Naive thymus-derived CD8-positive, alpha-beta T cell (primary cell): Measurements from ENCODE around the gene POLG2. TPM values are rescaled to one million over a fixed set of nuclear protein-coding genes. Genes with fewer than 3 reads are reported as not detected.

Source experiments
- ATAC-seq, 2 donors: fragments of 150-1000 bp; cut with Tn5 transposase in 1 of 2; sonication (Bioruptor Pico), chemical (Tn5 transposase) in 1 of 2; 1 replicate in 1 of 2; 2 replicates in 1 of 2; pipeline ENCODE4 v1.10.0; 2021; ENCODE audit warnings: mild to moderate bottlenecking in 2 of 2, moderate library complexity in 2 of 2
- POLR2A ChIA-PET: fragments of 350-600 bp; sonication (Branson Sonifier 250); formaldehyde crosslinking; loops from one replicate; lab custom pipeline; 2021; ENCODE audit warnings: antibody characterized with exemption; lab: Charles Lee
- DNase-seq, 10 donors: peaks; one replicate each; pipeline versions ENCODE4 v3.0.0 to v3.0.0-alpha.2; 2020 to 2022
- H3K27ac Mint-ChIP-seq, 10 donors: one replicate each; pipeline ENCODE4 v1.8.0; 2020 to 2022; ENCODE audit warnings: mild to moderate bottlenecking in 10 of 10, mixed read lengths in 10 of 10, moderate library complexity in 4 of 10, inconsistent platforms in 1 of 10
- H3K27me3 Mint-ChIP-seq, 5 donors: one replicate each; pipeline ENCODE4 v1.8.0; 2021 to 2022; ENCODE audit warnings: mixed read lengths in 5 of 5
- H3K36me3 Mint-ChIP-seq, 3 donors: one replicate each; pipeline ENCODE4 v1.8.0; 2020 to 2022; ENCODE audit warnings: mixed read lengths in 3 of 3, mild to moderate bottlenecking in 2 of 3, inconsistent platforms in 1 of 3
- H3K4me1 Mint-ChIP-seq, 4 donors: one replicate each; pipeline ENCODE4 v1.8.0; 2021 to 2022; ENCODE audit warnings: mixed read lengths in 4 of 4
- H3K4me3 Mint-ChIP-seq, 10 donors: one replicate each; pipeline ENCODE4 v1.8.0; 2020 to 2022; ENCODE audit warnings: mild to moderate bottlenecking in 10 of 10, mixed read lengths in 10 of 10, moderate library complexity in 6 of 10, inconsistent platforms in 1 of 10
- H3K9me3 Mint-ChIP-seq, 9 donors: one replicate each; pipeline ENCODE4 v1.8.0; 2020 to 2022; ENCODE audit warnings: mixed read lengths in 9 of 9, mild to moderate bottlenecking in 3 of 9, inconsistent platforms in 1 of 9, moderate library complexity in 1 of 9
- polyA plus RNA-seq, 3 donors: library from polyadenylated mRNA; unstranded; fragments of 300-500 nt; fragmentation: Illumina TruSeq; gene quantifications; one replicate each; pipeline ENCODE4 v1.2.3, GENCODE V29; 2021
- total RNA-seq, 8 experiments: library from RNA in 2 of 8; stranded (reverse) in 2 of 8; gene quantifications; one replicate each; pipeline ENCODE4 v1.2.3 and lab custom pipeline; 2021 to 2026

The POLG2 gene
- total and polyA plus RNA-seq, 5 experiments from 2014 or later: 6.4 to 76.0 (median 8.6) TPM

- peak overlapping the region in 1 of 10 donors; percentile 35 for H3K27ac Mint-ChIP-seq
- POLR2A ChIA-PET: no interaction called here
- peaks cover 0 to 12% (median 4%) of the 10 kb centered on the region in 4 donors for H3K4me1 Mint-ChIP-seq
Observed at GRCh38 chr17:64527914-64528313, 31.1 kb upstream of the POLG2 start.

GRCh38 chr17:64520359-64520758 lies 23.5 kb upstream of the POLG2 start:
- peaks cover 0 to 89% (median 10%) of the 10 kb centered on the region in 3 donors for H3K36me3 Mint-ChIP-seq
- H3K27me3 Mint-ChIP-seq: no peaks in the 10 kb centered on the region
- H3K9me3 Mint-ChIP-seq: no peaks in the 10 kb centered on the region
- POLR2A ChIA-PET: interaction anchor here (0.6 to 1.9 kb wide), 4 partner anchors 13 to 1513 kb away, joined by 3 to 13 read pairs (median 4); partner anchors contain the start of gene CEP95
- no peak overlapping the region for H3K27ac Mint-ChIP-seq
- H3K4me1 Mint-ChIP-seq: peaks cover 7 to 18% (median 10%) of the 10 kb centered on the region in 4 donors
- ATAC-seq (no peak), DNase-seq (no peak)
- no peak overlapping the region for H3K4me3 Mint-ChIP-seq

More at GRCh38 chr17:64527914-64528313, 31.1 kb upstream of the POLG2 start:
- H3K36me3 Mint-ChIP-seq: peaks cover 19 to 94% (median 40%) of the 10 kb centered on the region in 3 donors
- H3K27me3 Mint-ChIP-seq: no peaks in the 10 kb centered on the region
- H3K9me3 Mint-ChIP-seq: no peaks in the 10 kb centered on the region
- no peak overlapping the region for H3K4me3 Mint-ChIP-seq
- DNase-seq: no peak
- no peak for ATAC-seq

GRCh38 chr17:64519601-64520000 lies 22.7 kb upstream of the POLG2 start:
- Mint-ChIP-seq H3K36me3 (peaks cover 0 to 90% (median 8%) of the 10 kb centered on the region in 3 donors), H3K9me3 (no peaks in the 10 kb centered on the region), H3K27me3 (no peaks in the 10 kb centered on the region), H3K4me3 (no peak overlapping the region), H3K27ac (no peak overlapping the region), H3K4me1 (peaks cover 11 to 24% (median 14%) of the 10 kb centered on the region in 4 donors)
- DNase-seq (no peak), ATAC-seq (no peak)
- POLR2A ChIA-PET: interaction anchor here (0.6 to 1.9 kb wide), 4 partner anchors 12 to 1512 kb away, joined by 3 to 13 read pairs (median 4); partner anchors contain the start of gene CEP95

- no peaks in the 10 kb centered on the region for H3K9me3 Mint-ChIP-seq
- no peak overlapping the region for H3K4me3 Mint-ChIP-seq
- H3K4me1 Mint-ChIP-seq: peaks cover 16 to 37% (median 25%) of the 10 kb centered on the region in 4 donors
- DNase-seq: no peak
- ATAC-seq: no peak
- H3K27me3 Mint-ChIP-seq: no peaks in the 10 kb centered on the region
- H3K27ac Mint-ChIP-seq: peak overlapping the region in 2 of 10 donors; percentile 17 to 27
- POLR2A ChIA-PET: interaction anchor here (1.1 to 1.8 kb wide), 2 partner anchors 9 to 11 kb away, joined by 4 to 10 read pairs; partner anchors contain the start of genes CEP95 and DDX5
- H3K36me3 Mint-ChIP-seq: peaks cover 0 to 94% (median 8%) of the 10 kb centered on the region in 3 donors
Observed at GRCh38 chr17:64515829-64516228, 19.0 kb upstream of the POLG2 start.

- H3K4me1 Mint-ChIP-seq: peaks cover 19 to 41% (median 26%) of the 10 kb centered on the region in 4 donors
- POLR2A ChIA-PET: interaction anchor here (1.1 to 1.8 kb wide), 2 partner anchors 9 to 10 kb away, joined by 4 to 10 read pairs; partner anchors contain the start of genes CEP95 and DDX5
- no peak overlapping the region for H3K4me3 Mint-ChIP-seq
- H3K27me3 Mint-ChIP-seq: no peaks in the 10 kb centered on the region
- DNase-seq (no peak), ATAC-seq (no peak)
- H3K9me3 Mint-ChIP-seq: no peaks in the 10 kb centered on the region
- H3K27ac Mint-ChIP-seq: peak overlapping the region in 4 of 10 donors; percentile 3 to 25 (median 20)
- peaks cover 0 to 97% (median 8%) of the 10 kb centered on the region in 3 donors for H3K36me3 Mint-ChIP-seq
Observed at GRCh38 chr17:64515419-64515818, 18.6 kb upstream of the POLG2 start.

- Mint-ChIP-seq H3K4me1 (peaks cover 23 to 69% (median 44%) of the 10 kb centered on the region in 4 donors), H3K27ac (no peak overlapping the region), H3K4me3 (peak overlapping the region in 8 of 10 donors; percentile 28 to 100 (median 42)), H3K9me3 (peaks cover 0 to 6% (median 0%) of the 10 kb centered on the region in 9 donors), H3K36me3 (peaks cover 15 to 77% (median 21%) of the 10 kb centered on the region in 3 donors), H3K27me3 (peaks cover 0 to 6% (median 0%) of the 10 kb centered on the region in 5 donors)
- DNase-seq (no peak), ATAC-seq (no peak)
- POLR2A ChIA-PET: interaction anchor here (2.2 kb wide), 1 partner anchor 13 kb away, joined by 8 read pairs; the partner anchor contains the start of gene POLG2
Observed at GRCh38 chr17:64509179-64509578, 12.3 kb upstream of the POLG2 start.

GRCh38 chr17:64508683-64509082 lies 11.8 kb upstream of the POLG2 start:
- peaks cover 0 to 6% (median 0%) of the 10 kb centered on the region in 9 donors for H3K9me3 Mint-ChIP-seq
- H3K4me3 Mint-ChIP-seq: peak overlapping the region in 9 of 10 donors; percentile 58 to 100 (median 98)
- H3K27me3 Mint-ChIP-seq: peaks cover 0 to 6% (median 0%) of the 10 kb centered on the region in 5 donors
- DNase-seq (no peak), ATAC-seq (no peak)
- H3K4me1 Mint-ChIP-seq: peaks cover 23 to 74% (median 48%) of the 10 kb centered on the region in 4 donors
- H3K36me3 Mint-ChIP-seq: peaks cover 15 to 77% (median 24%) of the 10 kb centered on the region in 3 donors
- no peak overlapping the region for H3K27ac Mint-ChIP-seq
- POLR2A ChIA-PET: interaction anchor here (2.2 kb wide), 1 partner anchor 12 kb away, joined by 8 read pairs; the partner anchor contains the start of gene POLG2

GRCh38 chr17:64507413-64507782 lies 10.5 kb upstream of the POLG2 start:
- Mint-ChIP-seq H3K9me3 (peaks cover 0 to 6% (median 0%) of the 10 kb centered on the region in 9 donors), H3K27me3 (peaks cover 0 to 6% (median 0%) of the 10 kb centered on the region in 5 donors), H3K4me3 (peak overlapping the region; percentile 98 to 100 (median 100)), H3K4me1 (peaks cover 28 to 78% (median 54%) of the 10 kb centered on the region in 4 donors), H3K27ac (peak overlapping the region; percentile 99 to 100 (median 100)), H3K36me3 (peaks cover 23 to 77% (median 35%) of the 10 kb centered on the region in 3 donors)
- peak in 9 of 10 donors; percentile 17 to 78 (median 51) for DNase-seq
- ATAC-seq: peak; percentile 40 to 45
- POLR2A ChIA-PET: interaction anchor here (0.6 to 4.9 kb wide), 40 partner anchors 8 to 885 kb away, joined by 3 to 233 read pairs (median 5); partner anchors contain the start of genes ICAM2, LIMD2, LRRC37A3 and MAP3K3

GRCh38 chr17:64506576-64507412 lies 9.9 kb upstream of the POLG2 start, which contains the start of gene CEP95:
Gene CEP95, plus strand, starts transcription at chr17:64506977. Its CDS starts 121 bp downstream, at chr17:64507098.
- POLR2A ChIA-PET: interaction anchor here (0.6 to 4.9 kb wide), 53 partner anchors 9 to 976 kb away, joined by 3 to 233 read pairs (median 5); partner anchors contain the start of genes CCDC47, DDX42, ERN1 and ICAM2
- peaks cover 30 to 81% (median 57%) of the 10 kb centered on the region in 4 donors for H3K4me1 Mint-ChIP-seq
- H3K4me3 Mint-ChIP-seq: peak within 1 kb of the TSS; percentile 98 to 100 (median 100)
- peak within 1 kb of the TSS; percentile 99 to 100 (median 100) for H3K27ac Mint-ChIP-seq
- peaks cover 0 to 6% (median 0%) of the 10 kb centered on the region in 5 donors for H3K27me3 Mint-ChIP-seq
- DNase-seq: peak; percentile 88 to 99 (median 96)
- H3K36me3 Mint-ChIP-seq: peaks cover 23 to 79% (median 42%) of the 10 kb centered on the region in 3 donors
- ATAC-seq: peak; percentile 60 to 70
- H3K9me3 Mint-ChIP-seq: peaks cover 0 to 6% (median 0%) of the 10 kb centered on the region in 9 donors

GRCh38 chr17:64506201-64506575 lies 9.3 kb upstream of the POLG2 start, which contains the start of gene DDX5:
Gene DDX5, minus strand, starts transcription at chr17:64506289. Its CDS starts 170 bp downstream, at chr17:64506119.
- POLR2A ChIA-PET: interaction anchor here (0.6 to 4.9 kb wide), 50 partner anchors 10 to 975 kb away, joined by 3 to 233 read pairs (median 5); partner anchors contain the start of genes CCDC47, DDX42, ERN1 and ICAM2
- ATAC-seq (peak in 1 of 2 donors; percentile 63), DNase-seq (peak; percentile 92 to 99 (median 97))
- Mint-ChIP-seq H3K4me1 (peaks cover 34 to 82% (median 59%) of the 10 kb centered on the region in 4 donors), H3K4me3 (peak within 1 kb of the TSS; percentile 98 to 100 (median 100)), H3K36me3 (peaks cover 23 to 79% (median 44%) of the 10 kb centered on the region in 3 donors), H3K27me3 (peaks cover 0 to 6% (median 0%) of the 10 kb centered on the region in 5 donors), H3K9me3 (peaks cover 0 to 6% (median 0%) of the 10 kb centered on the region in 9 donors), H3K27ac (peak within 1 kb of the TSS; percentile 99 to 100 (median 100))

- peaks cover 0 to 6% (median 0%) of the 10 kb centered on the region in 9 donors for H3K9me3 Mint-ChIP-seq
- POLR2A ChIA-PET: interaction anchor here (0.5 to 4.9 kb wide), 49 partner anchors 8 to 974 kb away, joined by 3 to 233 read pairs (median 4); partner anchors contain the start of genes CCDC47, DDX42, ERN1 and ICAM2
- H3K4me1 Mint-ChIP-seq: peaks cover 33 to 83% (median 64%) of the 10 kb centered on the region in 4 donors
- peaks cover 23 to 79% (median 50%) of the 10 kb centered on the region in 3 donors for H3K36me3 Mint-ChIP-seq
- DNase-seq (peak; percentile 75 to 95 (median 90)), ATAC-seq (peak; percentile 42 to 45)
- peak overlapping the region; percentile 98 to 100 (median 100) for H3K4me3 Mint-ChIP-seq
- peak overlapping the region; percentile 99 to 100 (median 100) for H3K27ac Mint-ChIP-seq
- peaks cover 0 to 6% (median 0%) of the 10 kb centered on the region in 5 donors for H3K27me3 Mint-ChIP-seq
Observed at GRCh38 chr17:64505340-64506200, 8.7 kb upstream of the POLG2 start.
